Measurements from ENCODE around the gene CPE. TPM values are rescaled to one million over a fixed set of nuclear protein-coding genes. Genes with fewer than 3 reads are reported as not detected.

The CPE gene
- total RNA-seq, 2 experiments from 2014 or later, result not detected

- Histone ChIP-seq H3K79me2 (ENCODE audit: insufficient read depth, low read depth, low read length) (no peaks in the 10 kb centered on the region), H3K4me1 (ENCODE audit: insufficient read depth, low read length, poor library complexity, severe bottlenecking) (no peaks in the 10 kb centered on the region), H3K36me3 (ENCODE audit: insufficient read depth, low read length) (no peaks in the 10 kb centered on the region), H2AFZ (ENCODE audit: low read length) (no peak overlapping the region), H3K27ac (ENCODE audit: low read depth, low read length, poor library complexity, severe bottlenecking) (no peak overlapping the region), H3K9me3 (ENCODE audit: low read length) (no peaks in the 10 kb centered on the region), H4K20me1 (ENCODE audit: insufficient read depth, low read length) (no peaks in the 10 kb centered on the region), H3K4me2 (ENCODE audit: low read length) (no peak overlapping the region), H3K4me3 (ENCODE audit: low read depth, low read length, poor library complexity, severe bottlenecking) (no peak overlapping the region), H3K9me2 (ENCODE audit: insufficient read depth, low read length) (no peaks in the 10 kb centered on the region)
- intact Hi-C loops (cut with micrococcal nuclease; ENCODE audit: unreplicated experiment), result loop anchor here (2.0 kb wide), 1 partner anchor 109 kb away; no protein-coding TSS in a partner anchor
- ChIA-PET CTCF (ENCODE audit: unreplicated experiment) (interaction anchor here (2.2 kb wide), 1 partner anchor 225 kb away, joined by 7 read pairs; no protein-coding TSS in a partner anchor), POLR2A (interaction anchor here (0.7 to 1.0 kb wide), 4 partner anchors 12 to 234 kb away, joined by 3 to 5 read pairs (median 3); no protein-coding TSS in a partner anchor)
- no TSS peak for BruUV-seq (replicated peaks)
- peak; percentile 65 for DNase-seq (ENCODE audit: low spot score)
- TF ChIP-seq CTCF (conservative IDR thresholded peaks at IDR 0.05; ENCODE audit: low read length) (peak; percentile 84), EZH2phosphoT487 (IDR thresholded peaks at IDR 0.05; ENCODE audit: borderline replicate concordance, low read depth, low read length) (no peak)
Observed at GRCh38 chr4:165355900-165356300, 22.9 kb upstream of the CPE start.

- H3K36me3 ChIP-seq (ENCODE audit: insufficient read depth, low read length), result no peaks in the 10 kb centered on the region
- H2AFZ ChIP-seq (ENCODE audit: low read length), result no peak overlapping the region
- H3K4me2 ChIP-seq (ENCODE audit: low read length), result no peak overlapping the region
- H3K9me2 ChIP-seq (ENCODE audit: insufficient read depth, low read length), result no peaks in the 10 kb centered on the region
- intact Hi-C loops (cut with micrococcal nuclease; ENCODE audit: unreplicated experiment), result no loop called here
- ChIA-PET POLR2A (interaction anchor here (0.6 to 1.2 kb wide), 3 partner anchors 9 to 56 kb away, joined by 3 read pairs; no protein-coding TSS in a partner anchor), CTCF (ENCODE audit: unreplicated experiment) (no interaction called here)
- H4K20me1 ChIP-seq (ENCODE audit: insufficient read depth, low read length), result no peaks in the 10 kb centered on the region
- no peak for TF ChIP-seq CTCF (conservative IDR thresholded peaks at IDR 0.05; ENCODE audit: low read length)
- no peak for TF ChIP-seq EZH2phosphoT487 (IDR thresholded peaks at IDR 0.05; ENCODE audit: borderline replicate concordance, low read depth, low read length)
- no peaks in the 10 kb centered on the region for H3K4me1 ChIP-seq (ENCODE audit: insufficient read depth, low read length, poor library complexity, severe bottlenecking)
- H3K9me3 ChIP-seq (ENCODE audit: low read length), result no peaks in the 10 kb centered on the region
- no peaks in the 10 kb centered on the region for H3K79me2 ChIP-seq (ENCODE audit: insufficient read depth, low read depth, low read length)
- no TSS peak for BruUV-seq (replicated peaks)
- DNase-seq (ENCODE audit: low spot score), result no peak
- no peak overlapping the region for H3K4me3 ChIP-seq (ENCODE audit: low read depth, low read length, poor library complexity, severe bottlenecking)
- no peak overlapping the region for H3K27ac ChIP-seq (ENCODE audit: low read depth, low read length, poor library complexity, severe bottlenecking)
Observed at GRCh38 chr4:165359506-165359905, 19.3 kb upstream of the CPE start.

- no peaks in the 10 kb centered on the region for H3K79me2 ChIP-seq (ENCODE audit: insufficient read depth, low read depth, low read length)
- H3K9me3 ChIP-seq (ENCODE audit: low read length), result no peaks in the 10 kb centered on the region
- DNase-seq (ENCODE audit: low spot score), result no peak
- no TSS peak for BruUV-seq (replicated peaks)
- no peaks in the 10 kb centered on the region for H3K4me1 ChIP-seq (ENCODE audit: insufficient read depth, low read length, poor library complexity, severe bottlenecking)
- intact Hi-C loops (cut with micrococcal nuclease; ENCODE audit: unreplicated experiment), result no loop called here
- no peaks in the 10 kb centered on the region for H4K20me1 ChIP-seq (ENCODE audit: insufficient read depth, low read length)
- no peak overlapping the region for H3K4me2 ChIP-seq (ENCODE audit: low read length)
- no peak for TF ChIP-seq CTCF (conservative IDR thresholded peaks at IDR 0.05; ENCODE audit: low read length)
- no peak for TF ChIP-seq EZH2phosphoT487 (IDR thresholded peaks at IDR 0.05; ENCODE audit: borderline replicate concordance, low read depth, low read length)
- POLR2A ChIA-PET, result interaction anchor here (0.6 to 1.2 kb wide), 4 partner anchors 10 to 213 kb away, joined by 3 read pairs; no protein-coding TSS in a partner anchor
- H3K4me3 ChIP-seq (ENCODE audit: low read depth, low read length, poor library complexity, severe bottlenecking), result no peak overlapping the region
- no peaks in the 10 kb centered on the region for H3K36me3 ChIP-seq (ENCODE audit: insufficient read depth, low read length)
- no peak overlapping the region for H2AFZ ChIP-seq (ENCODE audit: low read length)
- no peak overlapping the region for H3K27ac ChIP-seq (ENCODE audit: low read depth, low read length, poor library complexity, severe bottlenecking)
- CTCF ChIA-PET (ENCODE audit: unreplicated experiment), result no interaction called here
- no peaks in the 10 kb centered on the region for H3K9me2 ChIP-seq (ENCODE audit: insufficient read depth, low read length)
Observed at GRCh38 chr4:165360041-165360695, 18.6 kb upstream of the CPE start.
